Measurements from ENCODE around the gene DMD.
A peak's percentile ranks its signal among the peaks of the same experiment; 100 is the strongest.

Gene DMD

DNA sequence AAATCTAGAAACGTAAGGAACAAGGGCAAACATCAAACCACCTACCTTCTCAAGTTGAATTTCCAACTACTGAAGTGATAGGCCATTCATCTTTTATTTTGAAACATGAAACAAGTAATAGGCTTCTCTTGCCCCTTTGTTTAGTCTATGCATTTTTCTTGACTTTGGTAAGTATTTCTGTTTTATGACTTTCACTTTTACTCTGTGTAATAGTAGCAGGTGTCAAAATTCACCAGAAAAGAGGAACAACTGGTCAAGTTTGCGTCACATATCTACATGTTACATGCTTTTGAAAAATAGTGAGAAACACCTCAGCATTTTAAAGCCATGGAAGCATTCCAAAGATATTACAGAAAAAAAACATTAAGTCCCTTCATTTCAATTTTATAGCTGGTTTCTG is 1982.4 kb downstream of the DMD start:
- no peak for DNase-seq (ENCODE audit: low read depth)
- TF ChIP-seq, protein P1, sequence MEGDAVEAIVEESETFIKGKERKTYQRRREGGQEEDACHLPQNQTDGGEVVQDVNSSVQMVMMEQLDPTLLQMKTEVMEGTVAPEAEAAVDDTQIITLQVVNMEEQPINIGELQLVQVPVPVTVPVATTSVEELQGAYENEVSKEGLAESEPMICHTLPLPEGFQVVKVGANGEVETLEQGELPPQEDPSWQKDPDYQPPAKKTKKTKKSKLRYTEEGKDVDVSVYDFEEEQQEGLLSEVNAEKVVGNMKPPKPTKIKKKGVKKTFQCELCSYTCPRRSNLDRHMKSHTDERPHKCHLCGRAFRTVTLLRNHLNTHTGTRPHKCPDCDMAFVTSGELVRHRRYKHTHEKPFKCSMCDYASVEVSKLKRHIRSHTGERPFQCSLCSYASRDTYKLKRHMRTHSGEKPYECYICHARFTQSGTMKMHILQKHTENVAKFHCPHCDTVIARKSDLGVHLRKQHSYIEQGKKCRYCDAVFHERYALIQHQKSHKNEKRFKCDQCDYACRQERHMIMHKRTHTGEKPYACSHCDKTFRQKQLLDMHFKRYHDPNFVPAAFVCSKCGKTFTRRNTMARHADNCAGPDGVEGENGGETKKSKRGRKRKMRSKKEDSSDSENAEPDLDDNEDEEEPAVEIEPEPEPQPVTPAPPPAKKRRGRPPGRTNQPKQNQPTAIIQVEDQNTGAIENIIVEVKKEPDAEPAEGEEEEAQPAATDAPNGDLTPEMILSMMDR (IDR thresholded peaks at IDR 0.05; ENCODE audit: control insufficient read depth, insufficient read depth, low read depth, low read length, missing control alignments): no peak
- no peak overlapping the region for H3K4me3 ChIP-seq (ENCODE audit: control insufficient read depth, low read depth, low read length)

DNA sequence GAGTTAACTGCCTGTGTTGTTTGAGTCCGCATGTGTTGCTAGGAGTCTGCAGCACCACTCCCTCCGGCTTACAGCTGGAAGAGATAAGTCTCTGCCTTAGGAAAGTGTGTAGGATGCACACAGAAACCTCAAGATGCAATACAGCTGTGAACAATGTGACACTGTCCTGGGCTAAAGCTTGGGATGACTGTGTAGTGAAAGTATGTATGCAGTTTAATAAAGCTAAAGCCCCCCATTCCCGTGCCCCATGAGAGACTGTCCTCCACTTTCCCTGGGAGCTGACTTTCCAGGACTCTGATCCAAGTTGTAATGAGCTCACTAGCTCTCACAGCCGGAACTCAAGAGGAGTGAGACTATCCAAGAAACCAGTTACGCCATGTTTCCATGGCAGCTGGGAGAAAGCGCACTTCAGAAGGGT is 1982.9 kb downstream of the DMD start:
- TF ChIP-seq, protein P1 (IDR thresholded peaks at IDR 0.05; ENCODE audit: control insufficient read depth, insufficient read depth, low read depth, low read length, missing control alignments): no peak
- H3K4me3 ChIP-seq (ENCODE audit: control insufficient read depth, low read depth, low read length): no peak overlapping the region

DNA sequence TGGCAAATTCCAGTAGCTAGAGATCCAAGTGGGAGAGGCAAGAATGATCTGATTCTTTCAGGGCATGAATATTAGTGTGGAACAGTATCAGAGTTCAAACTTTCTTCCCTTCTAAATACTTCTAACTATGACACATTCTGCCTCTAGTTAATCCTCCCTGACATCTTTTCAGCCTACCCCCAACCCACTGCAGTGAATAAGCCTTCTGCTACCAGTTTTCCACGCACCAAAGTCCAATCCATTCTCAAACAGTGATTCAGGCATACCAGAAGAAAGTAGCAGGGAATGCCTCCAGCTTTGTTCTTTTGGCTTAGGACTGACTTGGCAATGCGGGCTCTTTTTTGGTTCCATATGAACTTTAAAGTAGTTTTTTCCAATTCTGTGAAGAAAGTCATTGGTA is 1984.1 kb downstream of the DMD start:
- DNase-seq (ENCODE audit: low read depth): peak; percentile 53
- no peak overlapping the region for H3K4me3 ChIP-seq (ENCODE audit: control insufficient read depth, low read depth, low read length)
- TF ChIP-seq, protein P1 (IDR thresholded peaks at IDR 0.05; ENCODE audit: control insufficient read depth, insufficient read depth, low read depth, low read length, missing control alignments): no peak

More for the DNA sequence above, 1982.9 kb downstream of the DMD start:
- peak; percentile 78 for DNase-seq (ENCODE audit: low read depth)

DNA sequence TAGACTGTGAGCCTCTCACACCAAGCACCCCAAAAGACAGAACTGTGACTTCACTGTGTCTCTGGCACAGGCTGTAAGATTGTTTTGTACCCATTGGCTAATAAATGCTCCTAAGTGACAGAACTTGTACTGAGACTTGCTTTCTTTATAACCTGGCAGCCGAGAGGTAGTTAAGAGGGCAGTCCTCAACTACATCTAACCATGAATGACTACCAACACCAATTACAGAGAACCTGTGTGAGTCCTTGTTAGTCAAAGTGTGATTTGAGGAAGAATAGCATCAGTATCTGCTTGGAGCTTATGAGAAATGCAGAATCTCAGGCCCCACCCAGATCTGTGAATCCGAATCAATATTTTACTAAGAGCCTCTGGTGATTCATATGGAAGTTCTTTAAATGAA is 1985.5 kb downstream of the DMD start:
- no peak overlapping the region for H3K4me3 ChIP-seq (ENCODE audit: control insufficient read depth, low read depth, low read length)
- DNase-seq (ENCODE audit: low read depth): no peak
- TF ChIP-seq, protein P1 (IDR thresholded peaks at IDR 0.05; ENCODE audit: control insufficient read depth, insufficient read depth, low read depth, low read length, missing control alignments): no peak

DNA sequence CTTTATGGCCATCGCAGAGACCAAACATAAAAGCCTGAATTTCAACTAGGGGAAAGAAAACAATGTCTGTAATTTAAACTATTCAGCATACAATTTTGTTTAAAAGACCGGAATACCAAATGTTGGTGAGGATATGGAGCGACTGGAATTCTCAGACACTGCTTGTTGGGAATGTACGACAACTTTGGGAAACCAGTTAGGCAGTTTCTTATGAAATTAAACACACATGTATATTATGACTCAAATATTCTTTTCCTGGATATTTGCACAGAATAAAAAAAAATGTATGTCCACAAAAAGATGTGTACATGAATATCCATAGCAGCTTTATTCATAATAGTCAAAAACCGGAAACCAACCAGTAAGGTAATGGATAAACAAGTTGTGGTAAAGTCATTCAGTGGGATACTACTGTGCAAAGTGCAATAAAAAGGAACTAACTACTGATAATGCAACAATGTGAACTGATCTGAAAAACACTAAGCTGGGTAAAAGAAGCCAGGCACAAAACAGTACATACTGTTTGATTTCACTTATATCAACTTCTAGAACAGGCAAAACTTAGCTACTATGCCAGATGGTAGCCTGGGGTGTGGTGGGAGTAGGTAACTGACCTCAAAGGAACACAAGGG is 1986.9 kb downstream of the DMD start:
- H3K4me3 ChIP-seq (ENCODE audit: control insufficient read depth, low read depth, low read length): no peak overlapping the region
- TF ChIP-seq, protein P1 (IDR thresholded peaks at IDR 0.05; ENCODE audit: control insufficient read depth, insufficient read depth, low read depth, low read length, missing control alignments): no peak
- no peak for DNase-seq (ENCODE audit: low read depth)

DNA sequence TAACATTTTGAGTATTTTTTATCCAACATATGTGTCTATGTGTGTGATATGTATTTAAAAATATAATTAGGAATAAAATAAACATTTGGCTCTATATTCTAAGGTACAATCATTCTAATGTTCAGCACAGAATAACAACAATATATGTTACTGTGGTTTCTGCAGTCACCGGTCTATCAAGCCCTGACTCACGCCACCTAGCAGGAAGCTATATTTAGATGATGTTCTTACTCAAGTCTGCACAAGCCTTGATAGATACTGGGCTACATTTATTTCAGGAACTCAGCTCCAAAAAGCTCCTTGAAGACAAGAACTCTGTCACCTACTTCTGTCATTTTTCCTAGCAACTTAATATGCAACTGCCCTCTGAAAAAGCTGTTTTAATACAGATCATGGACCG is 1987.5 kb downstream of the DMD start:
- H3K4me3 ChIP-seq (ENCODE audit: control insufficient read depth, low read depth, low read length): no peak overlapping the region
- TF ChIP-seq, protein P1 (IDR thresholded peaks at IDR 0.05; ENCODE audit: control insufficient read depth, insufficient read depth, low read depth, low read length, missing control alignments): no peak
- peak; percentile 46 for DNase-seq (ENCODE audit: low read depth)
